D341Med (cell line): Measurements from ENCODE around the gene BCLAF3.

Experiments used
- DNase-seq: peaks from one replicate; pipeline ENCODE4 v3.0.0; 2012; ENCODE audit warnings: low spot score

Gene BCLAF3

DNA sequence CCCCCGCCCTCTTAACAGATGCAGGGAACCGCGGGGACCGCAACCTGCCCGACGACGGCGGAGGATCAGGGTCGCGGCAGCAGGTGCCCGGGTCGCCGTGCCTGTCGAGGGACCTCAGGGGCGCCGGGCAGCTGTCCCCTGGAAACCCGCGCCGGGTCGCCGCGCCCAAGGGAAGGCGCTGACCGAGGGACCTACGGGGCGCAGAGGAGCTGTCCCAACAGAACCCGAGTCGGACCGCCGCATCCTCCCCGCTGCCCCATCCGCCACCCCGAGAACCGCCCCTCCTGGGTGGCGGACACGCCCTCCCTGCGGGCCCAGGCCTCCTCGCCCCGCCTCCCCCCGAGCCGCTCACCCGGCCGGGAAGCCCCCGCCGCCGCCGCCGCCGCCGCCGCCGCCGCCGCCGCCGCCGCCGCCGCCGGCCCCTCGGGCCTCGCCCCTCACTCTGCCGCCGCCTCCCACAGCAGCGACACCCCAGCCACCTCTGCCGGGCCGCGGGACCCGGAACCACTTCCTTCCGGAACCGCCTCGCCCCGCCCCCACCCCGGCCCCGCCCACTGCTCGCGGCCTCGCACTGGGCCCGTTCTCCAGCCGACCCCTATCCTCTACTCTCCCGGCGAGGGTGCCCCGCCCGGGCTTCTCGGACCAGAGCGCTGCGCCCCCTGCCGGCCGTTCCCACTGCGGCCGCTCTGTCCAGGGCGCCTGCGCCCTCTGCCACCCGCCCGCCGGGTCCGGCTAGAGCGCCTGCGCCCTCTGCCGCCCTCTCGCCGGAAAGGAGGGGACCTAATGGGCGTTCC lies at the start of gene BCLAF3:
BCLAF3 (minus strand) TSS at position 506 of the 794 bp plus-strand sequence. CDS start 20,797 bp downstream, outside the sequence.
- DNase-seq: peak; percentile 95

GRCh38 chrX:20038966-20039365 lies 48.1 kb upstream of the BCLAF3 start:
- no peak for DNase-seq

DNA sequence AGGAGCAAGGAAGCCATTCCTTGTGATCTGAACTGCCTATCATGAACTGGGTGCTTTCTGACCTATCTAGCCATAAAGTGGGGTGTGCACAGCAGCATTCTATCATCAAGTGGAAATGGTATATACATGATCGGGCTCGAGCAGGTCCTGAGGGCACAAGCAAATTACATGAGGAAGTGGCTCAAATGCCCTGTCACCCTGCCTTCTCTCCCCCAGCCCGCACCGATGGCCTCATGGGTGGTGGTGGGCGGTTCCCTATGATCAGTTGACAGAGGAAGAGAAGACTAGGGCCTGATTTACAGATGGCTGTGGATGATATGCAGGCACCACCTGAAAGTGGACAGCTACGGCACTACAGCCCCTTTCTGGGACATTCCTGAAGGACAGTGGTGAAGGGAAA lies 46.3 kb upstream of the BCLAF3 start:
- no peak for DNase-seq

- no peak for DNase-seq
Measured at GRCh38 chrX:20032201-20032600, 41.3 kb upstream of the BCLAF3 start.

DNA sequence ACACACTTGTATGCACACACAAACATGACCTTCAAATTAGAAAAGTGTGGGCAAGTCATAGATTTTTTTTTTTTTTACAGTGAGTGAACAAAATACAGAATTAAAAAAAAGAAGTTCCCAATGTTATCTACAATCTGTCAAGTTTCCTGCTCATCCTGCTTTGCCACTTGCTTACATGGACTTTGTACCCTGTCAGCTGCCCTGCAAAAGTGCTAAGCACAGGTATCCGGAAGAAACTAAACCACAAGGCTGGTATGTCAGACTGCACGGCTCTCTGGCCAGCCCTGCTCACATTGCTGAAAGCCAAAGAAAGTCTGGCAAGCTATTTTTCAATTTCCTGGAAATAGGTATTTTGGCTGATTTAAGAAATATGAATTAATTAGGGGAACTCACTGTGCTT lies 38.9 kb upstream of the BCLAF3 start:
- DNase-seq: no peak

GRCh38 chrX:20028588-20028987 lies 37.7 kb upstream of the BCLAF3 start:
- DNase-seq: no peak

DNA sequence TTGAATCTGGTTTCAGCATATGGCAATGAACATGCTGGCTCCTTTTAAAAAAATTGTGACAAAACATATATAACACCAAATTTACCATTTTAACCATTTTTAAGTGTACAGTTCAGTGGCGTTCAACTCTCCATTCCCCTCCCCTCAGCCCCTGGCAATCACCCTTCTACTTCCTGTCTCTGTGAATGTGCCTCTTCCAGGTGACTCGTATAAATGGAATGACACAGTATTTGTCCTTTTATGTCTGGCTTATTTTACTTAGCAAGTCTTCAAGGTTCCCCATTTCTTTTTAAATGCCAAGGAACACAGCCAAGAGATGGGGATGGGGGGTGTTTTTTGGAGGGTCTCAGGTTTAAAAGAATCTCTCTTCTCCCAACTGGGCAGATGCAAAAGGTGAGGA lies 35.4 kb upstream of the BCLAF3 start:
- no peak for DNase-seq

DNA sequence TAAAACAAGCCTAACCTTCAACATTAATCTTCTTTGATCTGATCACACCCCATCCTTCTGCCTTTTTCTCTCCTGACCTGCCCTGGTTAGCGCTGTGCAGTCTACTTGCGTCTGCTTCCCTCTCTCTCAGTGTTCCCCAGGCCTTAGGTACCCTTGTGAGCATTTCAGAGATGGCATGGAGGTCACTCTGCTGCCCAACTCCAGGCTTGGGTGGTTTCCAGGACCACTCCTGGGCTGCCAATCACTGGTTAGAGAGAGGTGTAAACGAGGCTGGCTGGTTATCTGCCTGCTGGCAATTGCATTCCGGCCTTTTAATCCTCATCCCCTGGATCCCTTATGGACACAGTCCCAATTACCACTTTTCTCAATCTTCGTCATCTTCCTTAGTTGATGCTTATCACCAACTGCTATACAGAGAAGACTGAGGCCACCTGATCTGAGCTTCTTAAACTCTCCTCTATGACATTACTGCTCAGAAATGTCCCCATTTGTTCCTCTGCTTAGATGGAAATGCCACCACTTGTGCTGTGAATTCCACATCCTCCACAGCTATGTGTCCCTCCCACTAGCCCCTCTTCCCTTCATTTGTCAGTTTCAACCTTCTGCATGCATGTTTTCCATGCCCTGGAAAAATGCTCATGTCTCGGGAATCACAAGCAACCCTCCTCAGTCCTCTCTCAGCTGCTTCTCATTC lies 29.0 kb upstream of the BCLAF3 start:
- no peak for DNase-seq

DNA sequence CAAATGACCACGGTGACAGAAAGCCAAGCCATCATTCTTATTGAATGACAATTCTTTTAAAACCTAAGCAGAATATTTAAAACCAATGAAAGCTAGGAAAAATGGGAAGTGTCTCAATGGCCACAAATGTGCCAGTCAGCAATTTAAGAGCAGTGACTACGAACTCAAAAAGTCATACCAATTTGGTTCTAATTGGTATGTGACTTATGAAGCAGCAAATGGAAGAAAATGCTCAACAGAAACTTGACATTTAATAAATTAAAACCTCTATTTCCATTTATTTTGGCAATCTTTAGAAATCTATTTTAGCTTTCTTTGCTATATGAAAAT lies 25.7 kb upstream of the BCLAF3 start:
- DNase-seq: no peak

GRCh38 chrX:20015945-20016615 lies 25.2 kb upstream of the BCLAF3 start:
- DNase-seq: no peak

DNA sequence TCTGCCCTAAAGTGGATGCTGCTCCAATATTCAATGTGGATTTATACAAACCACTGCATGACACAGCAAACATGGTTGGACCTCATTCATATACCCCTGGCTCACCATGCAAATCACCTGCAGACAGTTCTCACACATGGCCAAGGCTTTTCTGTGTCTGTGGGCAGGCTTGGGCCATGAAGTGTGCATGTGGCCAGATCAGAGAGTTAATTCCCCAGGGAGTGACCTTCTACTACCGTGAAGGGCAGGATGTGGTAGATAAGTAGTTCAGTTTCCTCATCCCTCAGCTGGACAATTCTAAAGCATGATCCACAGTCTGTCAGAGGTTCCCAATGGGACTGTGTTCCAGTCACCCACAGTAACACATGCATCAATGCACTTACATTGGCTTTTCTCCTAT lies 24.6 kb upstream of the BCLAF3 start:
- no peak for DNase-seq

DNA sequence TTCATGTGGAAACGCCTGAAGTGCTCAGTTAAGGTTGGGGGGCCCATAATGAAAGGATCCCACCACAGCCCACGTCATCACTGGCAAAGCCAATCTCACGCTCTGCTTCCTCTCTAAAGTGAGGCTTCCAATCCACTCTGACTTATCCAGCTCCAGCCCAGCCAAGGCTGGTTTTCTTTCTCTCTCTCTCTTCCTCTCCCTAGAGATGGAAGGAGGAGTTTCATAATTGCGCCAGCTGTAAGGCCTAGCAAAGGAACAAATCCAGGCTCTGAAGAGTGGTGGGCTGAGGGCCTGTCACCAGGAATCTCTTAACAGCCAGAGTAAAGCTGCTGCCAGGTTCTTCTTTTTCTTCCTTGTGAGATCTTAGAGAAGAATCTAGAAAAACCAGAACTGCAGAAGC lies 20.7 kb upstream of the BCLAF3 start:
- no peak for DNase-seq

DNA sequence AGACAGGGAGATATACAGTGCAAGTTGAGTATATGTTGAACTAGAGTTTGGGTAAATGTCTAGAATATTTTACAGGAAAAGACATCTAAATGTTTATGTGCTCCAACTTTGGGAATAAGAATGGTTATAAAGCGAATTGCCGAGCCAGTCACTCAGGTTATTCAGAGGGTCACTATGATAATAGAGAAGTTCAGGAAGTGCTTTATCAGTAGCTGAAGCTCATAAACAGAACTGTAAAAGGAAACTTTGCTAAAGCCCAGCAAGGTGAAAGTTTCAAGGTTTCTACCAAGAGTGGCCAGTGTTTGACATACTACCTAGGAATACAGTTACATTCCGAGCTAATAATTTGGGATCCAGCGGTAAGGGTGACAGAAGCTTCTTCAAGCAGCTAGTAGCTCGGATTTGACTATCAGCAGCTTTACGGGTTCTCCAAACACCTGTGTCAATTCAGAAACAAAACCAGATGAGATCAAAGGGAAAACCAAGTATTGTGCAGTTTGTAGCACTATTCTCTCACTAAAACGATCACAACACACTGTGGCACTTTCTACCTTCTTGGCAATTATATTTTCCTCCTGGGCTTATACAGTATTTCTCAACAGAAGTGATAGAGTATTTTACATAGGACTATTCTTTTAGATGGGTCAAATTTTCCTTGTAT lies 17.2 kb upstream of the BCLAF3 start:
- no peak for DNase-seq

- no peak for DNase-seq
Measured at GRCh38 chrX:20005883-20006282, 15.0 kb upstream of the BCLAF3 start.

GRCh38 chrX:20001588-20001987 lies 10.7 kb upstream of the BCLAF3 start:
- DNase-seq: no peak

DNA sequence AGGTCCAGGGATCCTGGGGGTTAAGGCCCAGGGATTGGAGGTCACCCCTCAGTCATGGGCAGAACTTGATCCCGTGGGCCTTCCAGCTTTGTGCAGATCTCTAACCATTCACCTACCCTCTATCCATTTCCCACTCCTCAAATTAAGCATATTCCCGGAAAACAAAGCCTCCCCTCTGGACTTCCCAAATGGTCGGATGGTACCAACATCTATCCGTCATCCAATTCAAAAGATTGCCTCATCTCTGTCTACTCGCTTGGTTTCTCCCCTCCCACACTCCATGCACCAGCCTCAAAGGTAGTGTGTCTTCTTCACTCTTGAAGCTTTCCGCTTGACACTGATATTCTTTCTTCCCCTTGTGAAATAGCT lies 473 bp upstream of the BCLAF3 start:
- DNase-seq: no peak

GRCh38 chrX:19990151-19990555 lies 708 bp downstream of the BCLAF3 start:
- no peak for DNase-seq

GRCh38 chrX:19987856-19988255 lies 3.0 kb downstream of the BCLAF3 start:
- DNase-seq: no peak

DNA sequence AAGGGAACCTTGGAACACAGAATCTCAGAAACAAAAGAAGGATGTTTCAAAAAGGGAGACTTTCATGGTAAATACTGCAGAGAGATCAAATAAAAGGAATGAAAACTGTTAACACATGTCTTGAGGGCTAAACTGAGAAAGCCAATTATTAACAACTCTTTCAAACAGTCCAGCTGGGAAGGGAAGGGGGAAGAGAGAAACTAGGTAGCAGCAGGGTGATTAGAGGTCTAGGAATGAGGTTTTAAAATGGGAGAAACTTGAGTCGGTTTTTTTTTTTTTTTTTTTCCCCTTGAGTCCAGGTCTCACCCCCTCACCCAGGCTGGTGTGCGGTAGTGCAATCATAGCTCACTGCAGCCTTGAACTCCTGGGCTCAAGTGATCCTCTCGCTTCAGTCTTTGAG lies 4.3 kb downstream of the BCLAF3 start:
- DNase-seq: no peak

- DNase-seq: no peak
Measured at GRCh38 chrX:19981947-19982346, 8.9 kb downstream of the BCLAF3 start.

GRCh38 chrX:19975845-19976244 lies 15.0 kb downstream of the BCLAF3 start:
- no peak for DNase-seq

GRCh38 chrX:19972984-19973383 lies 17.9 kb downstream of the BCLAF3 start:
- DNase-seq: no peak

GRCh38 chrX:19968276-19968675 lies 22.6 kb downstream of the BCLAF3 start:
- DNase-seq: no peak
